ENCODE data around the gene CA12.

DNA sequence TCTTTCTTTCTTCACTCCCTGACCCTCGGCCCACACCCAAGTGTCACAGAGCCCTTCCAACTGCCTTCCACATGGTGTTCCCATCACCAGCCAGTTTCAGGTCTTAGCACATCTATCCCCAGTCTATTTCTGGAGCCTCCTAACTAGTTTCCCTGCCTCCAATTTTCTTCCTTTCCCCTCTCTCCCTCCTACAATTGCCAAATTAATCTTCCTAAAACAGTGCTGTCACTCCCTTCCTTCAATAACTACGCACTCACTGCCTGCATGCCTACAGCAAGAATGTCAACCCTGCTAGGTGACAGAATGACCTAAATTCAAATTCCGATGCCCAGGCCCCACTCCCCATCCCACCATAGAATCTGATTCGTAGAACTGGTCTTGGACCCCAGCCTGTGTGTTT, 36.1 kb upstream of the CA12 start:
- TF ChIP-seq, protein P1, sequence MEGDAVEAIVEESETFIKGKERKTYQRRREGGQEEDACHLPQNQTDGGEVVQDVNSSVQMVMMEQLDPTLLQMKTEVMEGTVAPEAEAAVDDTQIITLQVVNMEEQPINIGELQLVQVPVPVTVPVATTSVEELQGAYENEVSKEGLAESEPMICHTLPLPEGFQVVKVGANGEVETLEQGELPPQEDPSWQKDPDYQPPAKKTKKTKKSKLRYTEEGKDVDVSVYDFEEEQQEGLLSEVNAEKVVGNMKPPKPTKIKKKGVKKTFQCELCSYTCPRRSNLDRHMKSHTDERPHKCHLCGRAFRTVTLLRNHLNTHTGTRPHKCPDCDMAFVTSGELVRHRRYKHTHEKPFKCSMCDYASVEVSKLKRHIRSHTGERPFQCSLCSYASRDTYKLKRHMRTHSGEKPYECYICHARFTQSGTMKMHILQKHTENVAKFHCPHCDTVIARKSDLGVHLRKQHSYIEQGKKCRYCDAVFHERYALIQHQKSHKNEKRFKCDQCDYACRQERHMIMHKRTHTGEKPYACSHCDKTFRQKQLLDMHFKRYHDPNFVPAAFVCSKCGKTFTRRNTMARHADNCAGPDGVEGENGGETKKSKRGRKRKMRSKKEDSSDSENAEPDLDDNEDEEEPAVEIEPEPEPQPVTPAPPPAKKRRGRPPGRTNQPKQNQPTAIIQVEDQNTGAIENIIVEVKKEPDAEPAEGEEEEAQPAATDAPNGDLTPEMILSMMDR (conservative IDR thresholded peaks at IDR 0.05; ENCODE audit: low read depth, low read length): no peak
- TF ChIP-seq EZH2 (IDR thresholded peaks at IDR 0.05; ENCODE audit: low read length, unreplicated experiment): no peak

Data from PC-3 (cell line).